ENCODE results near the gene PGS1. TPM values are rescaled to one million over a fixed set of nuclear protein-coding genes. Genes with fewer than 3 reads are reported as not detected.

PGS1 gene
- total RNA-seq, 1 experiment from 2014 or later = 42.6 TPM

DNA sequence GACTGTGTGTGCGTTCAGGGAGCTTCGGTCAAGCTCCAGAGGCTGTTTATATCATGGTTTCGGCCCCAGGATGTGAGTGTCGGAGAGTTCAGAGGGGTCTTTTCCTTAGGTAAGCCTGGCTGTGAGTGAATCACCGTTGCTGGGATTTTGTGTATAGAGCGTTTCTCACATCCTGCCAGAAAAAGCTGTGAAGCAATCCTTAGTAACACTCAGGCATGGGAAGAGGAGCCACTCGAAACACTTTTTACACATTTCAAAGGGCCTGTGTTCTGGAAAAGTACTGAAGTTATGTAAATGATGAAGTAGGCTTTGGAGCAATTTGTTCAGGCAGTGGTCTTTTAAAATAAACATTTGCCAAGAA is 662 bp downstream of the PGS1 start:
- Mint-ChIP-seq H3K36me3 (ENCODE audit: insufficient read depth, unreplicated experiment) (peaks cover 29% of the 10 kb centered on the region), H3K9me3 (ENCODE audit: low read depth, unreplicated experiment) (no peaks in the 10 kb centered on the region), H3K27ac (ENCODE audit: unreplicated experiment) (peak overlapping the region; percentile 42), H3K4me3 (ENCODE audit: low read depth, unreplicated experiment) (peak overlapping the region; percentile 88), H3K4me1 (ENCODE audit: low read depth, unreplicated experiment) (peaks cover 31% of the 10 kb centered on the region), H3K27me3 (ENCODE audit: unreplicated experiment) (no peaks in the 10 kb centered on the region)
- no peak for DNase-seq
- TF ChIP-seq, protein P1, sequence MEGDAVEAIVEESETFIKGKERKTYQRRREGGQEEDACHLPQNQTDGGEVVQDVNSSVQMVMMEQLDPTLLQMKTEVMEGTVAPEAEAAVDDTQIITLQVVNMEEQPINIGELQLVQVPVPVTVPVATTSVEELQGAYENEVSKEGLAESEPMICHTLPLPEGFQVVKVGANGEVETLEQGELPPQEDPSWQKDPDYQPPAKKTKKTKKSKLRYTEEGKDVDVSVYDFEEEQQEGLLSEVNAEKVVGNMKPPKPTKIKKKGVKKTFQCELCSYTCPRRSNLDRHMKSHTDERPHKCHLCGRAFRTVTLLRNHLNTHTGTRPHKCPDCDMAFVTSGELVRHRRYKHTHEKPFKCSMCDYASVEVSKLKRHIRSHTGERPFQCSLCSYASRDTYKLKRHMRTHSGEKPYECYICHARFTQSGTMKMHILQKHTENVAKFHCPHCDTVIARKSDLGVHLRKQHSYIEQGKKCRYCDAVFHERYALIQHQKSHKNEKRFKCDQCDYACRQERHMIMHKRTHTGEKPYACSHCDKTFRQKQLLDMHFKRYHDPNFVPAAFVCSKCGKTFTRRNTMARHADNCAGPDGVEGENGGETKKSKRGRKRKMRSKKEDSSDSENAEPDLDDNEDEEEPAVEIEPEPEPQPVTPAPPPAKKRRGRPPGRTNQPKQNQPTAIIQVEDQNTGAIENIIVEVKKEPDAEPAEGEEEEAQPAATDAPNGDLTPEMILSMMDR (IDR thresholded peaks at IDR 0.05; ENCODE audit: unreplicated experiment) = no peak
- CTCF ChIA-PET = interaction anchor here (0.6 to 1.3 kb wide), 2 partner anchors 33 to 43 kb away, joined by 3 read pairs; no protein-coding TSS in a partner anchor
- BruUV-seq (replicated peaks) = TSS peak; percentile 57
- intact Hi-C loops (cut with micrococcal nuclease; ENCODE audit: unreplicated experiment) = no loop called here

DNA sequence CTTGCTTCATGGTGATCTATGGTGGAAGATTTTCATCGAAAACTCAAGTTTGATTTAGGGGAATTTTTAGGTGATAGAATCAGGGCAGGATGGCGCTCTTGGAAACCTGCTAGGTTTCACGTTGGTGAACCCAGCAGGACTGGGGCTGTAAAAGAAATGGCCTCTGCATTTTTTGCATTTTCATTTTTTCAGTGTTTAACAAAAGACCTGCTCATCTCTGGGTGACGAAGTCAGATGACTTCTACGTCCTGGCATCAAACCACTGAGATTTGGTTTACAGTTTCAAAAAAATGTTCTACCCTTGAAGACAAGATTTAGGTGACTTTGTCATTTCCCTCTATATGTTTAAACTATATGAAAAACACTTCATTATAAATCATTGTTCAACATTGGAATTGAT is 1.9 kb downstream of the PGS1 start:
- BruUV-seq (replicated peaks) = TSS peak; percentile 31
- no peak overlapping the region for H3K27ac Mint-ChIP-seq (ENCODE audit: unreplicated experiment)
- DNase-seq = no peak
- intact Hi-C loops (cut with micrococcal nuclease; ENCODE audit: unreplicated experiment) = no loop called here
- H3K4me3 Mint-ChIP-seq (ENCODE audit: low read depth, unreplicated experiment) = peak overlapping the region; percentile 88
- peaks cover 24% of the 10 kb centered on the region for H3K4me1 Mint-ChIP-seq (ENCODE audit: low read depth, unreplicated experiment)
- H3K36me3 Mint-ChIP-seq (ENCODE audit: insufficient read depth, unreplicated experiment) = peaks cover 29% of the 10 kb centered on the region
- H3K9me3 Mint-ChIP-seq (ENCODE audit: low read depth, unreplicated experiment) = no peaks in the 10 kb centered on the region
- CTCF ChIA-PET = no interaction called here
- no peaks in the 10 kb centered on the region for H3K27me3 Mint-ChIP-seq (ENCODE audit: unreplicated experiment)
- TF ChIP-seq, protein P1 (IDR thresholded peaks at IDR 0.05; ENCODE audit: unreplicated experiment) = no peak

DNA sequence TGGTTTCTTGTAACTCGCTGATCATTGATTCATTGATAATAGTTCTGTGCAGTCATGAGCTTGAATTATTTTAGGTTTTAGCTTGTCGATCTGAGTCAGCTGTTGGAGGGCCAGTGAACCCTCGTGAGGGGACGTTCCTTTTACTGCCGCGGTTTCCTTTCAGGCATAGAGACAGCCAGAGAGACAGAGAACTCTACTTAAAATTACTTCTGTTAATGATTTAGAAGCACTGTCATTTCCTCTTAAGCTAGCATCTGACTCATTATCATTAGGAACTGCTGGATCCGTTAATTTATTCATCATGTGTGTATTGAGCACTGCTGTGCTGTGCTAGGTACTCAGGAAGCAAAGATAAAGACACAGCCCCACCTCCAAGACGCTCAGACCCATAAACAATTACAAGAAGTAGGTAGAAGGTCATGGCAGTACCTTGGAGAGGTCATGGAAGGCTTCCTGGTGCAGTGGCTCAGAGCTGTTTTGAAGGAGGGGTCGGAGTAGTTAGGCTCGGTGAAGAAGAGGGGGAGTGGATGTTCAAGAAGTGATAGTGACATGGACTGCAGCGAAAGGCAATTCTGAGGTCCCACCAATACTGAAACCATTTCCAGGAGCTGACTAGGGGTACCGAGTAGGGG is 3.3 kb downstream of the PGS1 start:
- Mint-ChIP-seq H3K4me1 (ENCODE audit: low read depth, unreplicated experiment) (peaks cover 33% of the 10 kb centered on the region), H3K27me3 (ENCODE audit: unreplicated experiment) (no peaks in the 10 kb centered on the region), H3K36me3 (ENCODE audit: insufficient read depth, unreplicated experiment) (peaks cover 29% of the 10 kb centered on the region), H3K9me3 (ENCODE audit: low read depth, unreplicated experiment) (no peaks in the 10 kb centered on the region), H3K27ac (ENCODE audit: unreplicated experiment) (peak overlapping the region; percentile 69), H3K4me3 (ENCODE audit: low read depth, unreplicated experiment) (peak overlapping the region; percentile 58)
- intact Hi-C loops (cut with micrococcal nuclease; ENCODE audit: unreplicated experiment) = no loop called here
- CTCF ChIA-PET = interaction anchor here (0.5 to 1.4 kb wide), 3 partner anchors 9 to 758 kb away, joined by 3 to 4 read pairs (median 3); partner anchors contain the start of gene TNRC6C
- no TSS peak for BruUV-seq (replicated peaks)
- DNase-seq = no peak
- TF ChIP-seq, protein P1 (IDR thresholded peaks at IDR 0.05; ENCODE audit: unreplicated experiment) = no peak

DNA sequence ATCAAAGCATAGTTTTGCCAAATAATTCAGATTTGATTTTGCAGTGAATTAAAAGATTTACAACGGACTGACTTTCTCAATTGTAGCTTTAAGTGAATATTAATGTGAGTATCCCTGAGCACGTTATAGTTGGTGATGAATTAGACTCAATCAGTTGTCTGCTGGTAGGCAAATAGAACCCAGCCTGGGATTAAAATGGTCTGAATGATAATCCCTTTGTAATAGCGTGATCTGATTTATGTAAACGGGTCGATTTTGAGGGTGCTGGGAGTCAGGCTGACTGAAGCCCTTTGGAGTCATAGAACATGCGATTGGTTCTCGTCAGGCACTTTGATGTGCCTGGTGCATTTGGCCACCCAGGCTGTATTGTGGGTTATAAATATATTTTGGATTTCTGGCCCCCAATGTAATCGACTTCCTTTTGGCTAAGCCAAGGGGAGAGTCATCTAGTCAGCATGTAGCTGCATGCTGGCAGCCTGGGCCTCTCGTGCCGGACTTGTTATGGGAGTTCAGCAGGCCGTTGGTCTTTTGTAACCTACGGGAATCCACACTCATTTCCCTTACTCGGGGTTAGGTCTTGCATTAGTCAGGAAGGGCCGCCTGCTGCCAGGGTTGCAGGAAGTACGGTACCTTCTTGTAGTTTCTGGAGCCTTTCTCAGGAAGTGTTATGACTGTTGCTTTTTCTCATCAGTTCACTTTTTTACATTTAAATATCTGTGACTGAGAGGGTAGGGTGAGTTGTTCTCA is 5.4 kb downstream of the PGS1 start:
- Mint-ChIP-seq H3K27ac (ENCODE audit: unreplicated experiment) (no peak overlapping the region), H3K4me3 (ENCODE audit: low read depth, unreplicated experiment) (no peak overlapping the region), H3K9me3 (ENCODE audit: low read depth, unreplicated experiment) (no peaks in the 10 kb centered on the region), H3K36me3 (ENCODE audit: insufficient read depth, unreplicated experiment) (peaks cover 20% of the 10 kb centered on the region), H3K27me3 (ENCODE audit: unreplicated experiment) (no peaks in the 10 kb centered on the region), H3K4me1 (ENCODE audit: low read depth, unreplicated experiment) (peaks cover 35% of the 10 kb centered on the region)
- no peak for DNase-seq
- intact Hi-C loops (cut with micrococcal nuclease; ENCODE audit: unreplicated experiment) = no loop called here
- TF ChIP-seq, protein P1 (IDR thresholded peaks at IDR 0.05; ENCODE audit: unreplicated experiment) = no peak
- no TSS peak for BruUV-seq (replicated peaks)
- CTCF ChIA-PET = no interaction called here

Data from Calu3 (cell line).